ENCODE results near the gene TXNDC17. TPM values are rescaled to one million over a fixed set of nuclear protein-coding genes. Genes with fewer than 3 reads are reported as not detected.
"Not testable (repeated sequence)": the region's sequence is repeated elsewhere in the genome, so short reads cannot be mapped to it uniquely, and the experiment has no call there.

The TXNDC17 gene
- total RNA-seq, 8 experiments from 2014 or later = 70.5 to 168 (median 94.7) TPM

- not testable (repeated sequence) for H3K27ac ChIP-seq
- peak overlapping the region in 3 of 5 donors; percentile 14 to 34 (median 23) for H3K4me3 ChIP-seq
- in situ Hi-C loops (cut with MboI; ENCODE audit: low pct_unique_long_range_greater_than_20kb in 2 of 9, low sequenced_read_pairs in 9 of 9, unreplicated experiment in 9 of 9) = loop anchor here in 3 of 9 experiments (25.0 kb wide), 2 partner anchors 180 to 355 kb away; partner anchors contain the start of genes BCL6B (in 2 of the 3), RNASEK (in 2 of the 3) and TEKT1 (in 1 of the 3)
- ATAC-seq (replicated peaks in 6 of 8) = peak; percentile 12 to 59 (median 21)
- 7 to 45% (median 20%) methylated on average over 1 to 4 of the region's 55 CpGs; no CpG with 5 or more reads in 7 of the 10 experiments for WGBS, 10 experiments
- peaks cover 30 to 32% of the 10 kb centered on the region in 2 donors for H3K4me1 ChIP-seq (replicated peaks in 1 of 2)
Measured at GRCh38 chr17:6656797-6657632, 16.2 kb downstream of the TXNDC17 start.

GRCh38 chr17:6657633-6658287 is 16.9 kb downstream of the TXNDC17 start:
- 38 to 79% (median 60%) methylated on average over 1 to 8 of the region's 18 CpGs; no CpG with 5 or more reads in 3 of the 10 experiments for WGBS, 10 experiments
- peak overlapping the region in 1 of 5 donors; percentile 34 for H3K4me3 ChIP-seq
- in situ Hi-C loops (cut with MboI; ENCODE audit: low pct_unique_long_range_greater_than_20kb in 2 of 9, low sequenced_read_pairs in 9 of 9, unreplicated experiment in 9 of 9) = loop anchor here in 3 of 9 experiments (25.0 kb wide), 2 partner anchors 180 to 355 kb away; partner anchors contain the start of genes BCL6B (in 2 of the 3), RNASEK (in 2 of the 3) and TEKT1 (in 1 of the 3)
- peaks cover 23 to 24% of the 10 kb centered on the region in 2 donors for H3K4me1 ChIP-seq (replicated peaks in 1 of 2)
- ATAC-seq (replicated peaks in 6 of 8) = no peak
- no peak overlapping the region for H3K27ac ChIP-seq

GRCh38 chr17:6658411-6658810 is 17.6 kb downstream of the TXNDC17 start:
- H3K4me1 ChIP-seq (replicated peaks in 1 of 2) = peaks cover 17 to 18% of the 10 kb centered on the region in 2 donors
- H3K27ac ChIP-seq; H3K4me3 ChIP-seq; ATAC-seq (replicated peaks in 6 of 8): not testable (repeated sequence)
- in situ Hi-C loops (cut with MboI; ENCODE audit: low pct_unique_long_range_greater_than_20kb in 2 of 9, low sequenced_read_pairs in 9 of 9, unreplicated experiment in 9 of 9) = loop anchor here in 3 of 9 experiments (25.0 kb wide), 2 partner anchors 179 to 354 kb away; partner anchors contain the start of genes BCL6B (in 2 of the 3), RNASEK (in 2 of the 3) and TEKT1 (in 1 of the 3)
- 80% methylated on average over 1 of the region's 5 CpGs; no CpG with 5 or more reads in 9 of the 10 experiments for WGBS, 10 experiments

GRCh38 chr17:6660101-6660500 is 19.2 kb downstream of the TXNDC17 start:
- in situ Hi-C loops (cut with MboI; ENCODE audit: low pct_unique_long_range_greater_than_20kb in 2 of 9, low sequenced_read_pairs in 9 of 9, unreplicated experiment in 9 of 9) = loop anchor here in 5 of 9 experiments (10.0 to 25.0 kb wide), 5 partner anchors 105 to 352 kb away; partner anchors contain the start of genes BCL6B (in 2 of the 5), RNASEK (in 2 of the 5) and TEKT1 (in 1 of the 5)

GRCh38 chr17:6660805-6661463 is 20.1 kb downstream of the TXNDC17 start:
- Histone ChIP-seq H3K4me3 (no peak overlapping the region), H3K27ac (no peak overlapping the region), H3K4me1 (replicated peaks in 1 of 2) (no peaks in the 10 kb centered on the region)
- in situ Hi-C loops (cut with MboI; ENCODE audit: low pct_unique_long_range_greater_than_20kb in 2 of 9, low sequenced_read_pairs in 9 of 9, unreplicated experiment in 9 of 9) = loop anchor here in 5 of 9 experiments (10.0 to 25.0 kb wide), 5 partner anchors 104 to 351 kb away; partner anchors contain the start of genes BCL6B (in 2 of the 5), RNASEK (in 2 of the 5) and TEKT1 (in 1 of the 5)
- ATAC-seq (replicated peaks in 6 of 8) = no peak
- WGBS, 10 experiments = 0 to 64% (median 19%) methylated on average over 1 to 6 of the region's 11 CpGs; no CpG with 5 or more reads in 5 of the 10 experiments

More at GRCh38 chr17:6660101-6660500, 19.2 kb downstream of the TXNDC17 start:
- Histone ChIP-seq H3K4me3 (no peak overlapping the region), H3K27ac (no peak overlapping the region), H3K4me1 (replicated peaks in 1 of 2) (peaks cover 1 to 3% of the 10 kb centered on the region in 2 donors)
- no peak for ATAC-seq (replicated peaks in 6 of 8)
- WGBS, 10 experiments = 48 to 100% (median 58%) methylated on average over 1 to 8 of the region's 9 CpGs; no CpG with 5 or more reads in 2 of the 10 experiments

GRCh38 chr17:6661464-6661848 is 20.6 kb downstream of the TXNDC17 start:
- in situ Hi-C loops (cut with MboI; ENCODE audit: low pct_unique_long_range_greater_than_20kb in 2 of 9, low sequenced_read_pairs in 9 of 9, unreplicated experiment in 9 of 9) = loop anchor here in 5 of 9 experiments (10.0 to 25.0 kb wide), 5 partner anchors 103 to 351 kb away; partner anchors contain the start of genes BCL6B (in 2 of the 5), RNASEK (in 2 of the 5) and TEKT1 (in 1 of the 5)
- Histone ChIP-seq H3K27ac (no peak overlapping the region), H3K4me1 (replicated peaks in 1 of 2) (no peaks in the 10 kb centered on the region), H3K4me3 (no peak overlapping the region)
- WGBS, 10 experiments = 0 to 72% (median 53%) methylated on average over 1 to 2 of the region's 2 CpGs
- no peak for ATAC-seq (replicated peaks in 6 of 8)

- H3K4me1 ChIP-seq (replicated peaks in 1 of 2); ATAC-seq (replicated peaks in 6 of 8); H3K27ac ChIP-seq; H3K4me3 ChIP-seq: not testable (repeated sequence)
- WGBS, 10 experiments = 20 to 100% (median 80%) methylated on average over 1 to 11 of the region's 14 CpGs; no CpG with 5 or more reads in 1 of the 10 experiments
- in situ Hi-C loops (cut with MboI; ENCODE audit: low pct_unique_long_range_greater_than_20kb in 2 of 9, low sequenced_read_pairs in 9 of 9, unreplicated experiment in 9 of 9) = loop anchor here in 5 of 9 experiments (10.0 to 25.0 kb wide), 5 partner anchors 102 to 349 kb away; partner anchors contain the start of genes BCL6B (in 2 of the 5), RNASEK (in 2 of the 5) and TEKT1 (in 1 of the 5)
Measured at GRCh38 chr17:6663200-6663599, 22.3 kb downstream of the TXNDC17 start.

GRCh38 chr17:6666077-6666521 is 25.2 kb downstream of the TXNDC17 start:
- in situ Hi-C loops (cut with MboI; ENCODE audit: low pct_unique_long_range_greater_than_20kb in 2 of 9, low sequenced_read_pairs in 9 of 9, unreplicated experiment in 9 of 9) = loop anchor here in 5 of 9 experiments (10.0 to 25.0 kb wide), 5 partner anchors 99 to 346 kb away; partner anchors contain the start of genes BCL6B (in 2 of the 5), RNASEK (in 2 of the 5) and TEKT1 (in 1 of the 5)
- no peak overlapping the region for H3K4me3 ChIP-seq
- no peak overlapping the region for H3K27ac ChIP-seq
- WGBS, 10 experiments = 0 to 16% (median 7%) methylated on average over 2 to 7 of the region's 9 CpGs; no CpG with 5 or more reads in 3 of the 10 experiments
- H3K4me1 ChIP-seq (replicated peaks in 1 of 2) = no peaks in the 10 kb centered on the region
- peak; percentile 76 to 99 (median 94) for ATAC-seq (replicated peaks in 6 of 8)

GRCh38 chr17:6666557-6666956 is 25.7 kb downstream of the TXNDC17 start:
- H3K4me1 ChIP-seq (replicated peaks in 1 of 2) = no peaks in the 10 kb centered on the region
- WGBS, 10 experiments = 87 to 100% (median 94%) methylated on average over 3 to 6 of the region's 6 CpGs; no CpG with 5 or more reads in 7 of the 10 experiments
- in situ Hi-C loops (cut with MboI; ENCODE audit: low pct_unique_long_range_greater_than_20kb in 2 of 9, low sequenced_read_pairs in 9 of 9, unreplicated experiment in 9 of 9) = loop anchor here in 5 of 9 experiments (10.0 to 25.0 kb wide), 5 partner anchors 98 to 346 kb away; partner anchors contain the start of genes BCL6B (in 2 of the 5), RNASEK (in 2 of the 5) and TEKT1 (in 1 of the 5)
- H3K4me3 ChIP-seq = no peak overlapping the region
- ATAC-seq (replicated peaks in 6 of 8) = no peak
- H3K27ac ChIP-seq = no peak overlapping the region

GRCh38 chr17:6667516-6667915 is 26.7 kb downstream of the TXNDC17 start:
- no peak overlapping the region for H3K4me3 ChIP-seq
- in situ Hi-C loops (cut with MboI; ENCODE audit: low pct_unique_long_range_greater_than_20kb in 2 of 9, low sequenced_read_pairs in 9 of 9, unreplicated experiment in 9 of 9) = loop anchor here in 5 of 9 experiments (10.0 to 25.0 kb wide), 5 partner anchors 97 to 345 kb away; partner anchors contain the start of genes BCL6B (in 2 of the 5), RNASEK (in 2 of the 5) and TEKT1 (in 1 of the 5)
- no peak overlapping the region for H3K27ac ChIP-seq
- no peak for ATAC-seq (replicated peaks in 6 of 8)
- H3K4me1 ChIP-seq (replicated peaks in 1 of 2) = no peaks in the 10 kb centered on the region
- 32 to 73% (median 55%) methylated on average over 1 to 5 of the region's 6 CpGs; no CpG with 5 or more reads in 6 of the 10 experiments for WGBS, 10 experiments

GRCh38 chr17:6668219-6668618 is 27.4 kb downstream of the TXNDC17 start:
- 29 to 100% (median 77%) methylated on average over 1 to 11 of the region's 17 CpGs; no CpG with 5 or more reads in 3 of the 10 experiments for WGBS, 10 experiments
- Histone ChIP-seq H3K4me3 (no peak overlapping the region), H3K4me1 (replicated peaks in 1 of 2) (no peaks in the 10 kb centered on the region), H3K27ac (no peak overlapping the region)
- ATAC-seq (replicated peaks in 6 of 8) = no peak
- in situ Hi-C loops (cut with MboI; ENCODE audit: low pct_unique_long_range_greater_than_20kb in 2 of 9, low sequenced_read_pairs in 9 of 9, unreplicated experiment in 9 of 9) = loop anchor here in 5 of 9 experiments (10.0 to 25.0 kb wide), 5 partner anchors 97 to 344 kb away; partner anchors contain the start of genes BCL6B (in 2 of the 5), RNASEK (in 2 of the 5) and TEKT1 (in 1 of the 5)
